ENCODE measurements around the gene PRDM15.
"Not testable (repeated sequence)": the region's sequence is repeated elsewhere in the genome, so short reads cannot be mapped to it uniquely, and the experiment has no call there.

The PRDM15 gene

DNA sequence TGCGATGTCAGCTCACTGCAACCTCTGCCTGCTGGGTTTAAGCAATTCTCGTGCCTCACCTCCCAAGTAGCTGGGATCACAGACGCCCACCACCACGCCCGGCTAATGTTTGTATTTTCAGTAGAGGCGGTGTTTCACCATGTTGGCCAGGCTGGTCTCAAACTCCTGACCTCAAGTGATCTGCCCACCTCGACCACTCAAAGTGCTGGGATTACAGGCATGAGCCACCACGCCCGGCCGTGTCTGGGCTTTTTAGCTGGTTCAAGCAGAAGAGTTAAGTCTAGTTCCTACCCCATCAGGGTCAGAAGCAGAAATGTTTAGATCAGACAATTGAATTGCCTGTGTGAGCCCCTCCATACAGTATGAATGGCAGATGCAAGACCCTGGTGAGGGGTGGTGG is 84.5 kb downstream of the PRDM15 start:
- 95% methylated on average over 10 of the region's 10 CpGs for WGBS
- no peak overlapping the region for H3K23ac ChIP-seq (ENCODE audit: low read length in 2 of 2)

DNA sequence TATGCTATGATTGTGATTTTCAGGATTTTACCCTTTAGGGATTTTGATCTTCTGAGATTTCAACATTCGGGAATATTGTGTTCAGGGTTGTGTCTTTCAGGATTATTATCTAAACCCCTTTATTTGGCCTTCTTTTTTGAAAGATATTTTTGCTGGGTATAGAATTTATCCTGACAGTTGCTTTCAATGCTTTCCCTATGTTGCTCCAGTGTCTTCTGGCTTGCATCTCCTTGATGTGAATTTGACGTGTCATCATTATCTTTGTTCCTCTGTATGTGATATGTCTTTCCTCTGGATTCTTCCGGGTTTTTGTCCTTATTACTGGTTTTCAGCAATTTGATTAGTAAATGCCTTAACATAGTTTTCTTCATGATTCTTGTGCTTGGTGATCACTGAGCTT is 86.4 kb downstream of the PRDM15 start:
- no peak overlapping the region for H3K9ac ChIP-seq (ENCODE audit: low read length)
- H3K9me3 ChIP-seq (ENCODE audit: control insufficient read depth, low read length), result peaks cover 14% of the 10 kb centered on the region
- H3K27ac ChIP-seq (ENCODE audit: low read length, poor library complexity, severe bottlenecking), result no peak overlapping the region
- no peak overlapping the region for H3K18ac ChIP-seq (ENCODE audit: low read depth in 1 of 2, low read length in 2 of 2)
- H2BK12ac ChIP-seq (ENCODE audit: low read length in 2 of 2), result no peak overlapping the region
- no peaks in the 10 kb centered on the region for H3K4me1 ChIP-seq (ENCODE audit: control insufficient read depth, insufficient read depth, low read depth, low read length)
- peaks cover 0 to 7% of the 10 kb centered on the region in 2 experiments for H3K36me3 ChIP-seq (ENCODE audit: control insufficient read depth in 1 of 2, insufficient read depth in 2 of 2, low read depth in 1 of 2, low read length in 2 of 2)
- H3K14ac ChIP-seq (ENCODE audit: low read length in 2 of 2), result no peak overlapping the region
- H2BK5ac ChIP-seq (ENCODE audit: low read depth, low read length, poor library complexity, severe bottlenecking), result no peak overlapping the region
- H3K4me3 ChIP-seq (ENCODE audit: insufficient read depth in 1 of 2, low read depth in 1 of 2, low read length in 2 of 2), result no peak overlapping the region
- no peak overlapping the region for H2BK120ac ChIP-seq (ENCODE audit: low read depth, low read length)
- H2AFZ ChIP-seq (ENCODE audit: low read depth, low read length), result no peak overlapping the region
- H3K79me1 ChIP-seq (replicated peaks; ENCODE audit: low read length, poor library complexity, severe bottlenecking), result no peaks in the 10 kb centered on the region
- WGBS, result 95% methylated on average over 2 of the region's 3 CpGs
- H3K4me2 ChIP-seq (ENCODE audit: low read length, poor library complexity, severe bottlenecking), result no peak overlapping the region
- H3K23ac ChIP-seq (ENCODE audit: low read length in 2 of 2), result no peak overlapping the region
- no peak for DNase-seq
- no peak overlapping the region for H4K91ac ChIP-seq (ENCODE audit: low read length)
- peaks cover 4 to 18% of the 10 kb centered on the region in 2 experiments for H3K27me3 ChIP-seq (ENCODE audit: control insufficient read depth in 1 of 2, insufficient read depth in 1 of 2, low read length in 2 of 2)
- H2AK5ac ChIP-seq (ENCODE audit: low read length, severe bottlenecking), result no peak overlapping the region
- H3K4ac ChIP-seq (ENCODE audit: low read depth in 1 of 2, low read length in 2 of 2), result no peak overlapping the region
- no peak overlapping the region for H2BK15ac ChIP-seq (ENCODE audit: low read depth, poor library complexity, severe bottlenecking)
- no peak overlapping the region for H4K8ac ChIP-seq (ENCODE audit: low read length)

More for the DNA sequence above, 84.5 kb downstream of the PRDM15 start:
- peaks cover 14% of the 10 kb centered on the region for H3K9me3 ChIP-seq (ENCODE audit: control insufficient read depth, low read length)
- no peak overlapping the region for H2AK5ac ChIP-seq (ENCODE audit: low read length, severe bottlenecking)
- H3K79me1 ChIP-seq (replicated peaks; ENCODE audit: low read length, poor library complexity, severe bottlenecking), result no peaks in the 10 kb centered on the region
- H2BK120ac ChIP-seq (ENCODE audit: low read depth, low read length), result no peak overlapping the region
- no peaks in the 10 kb centered on the region for H3K4me1 ChIP-seq (ENCODE audit: control insufficient read depth, insufficient read depth, low read depth, low read length)
- no peak overlapping the region for H3K27ac ChIP-seq (ENCODE audit: low read length, poor library complexity, severe bottlenecking)
- H3K9ac ChIP-seq (ENCODE audit: low read length), result no peak overlapping the region
- H3K18ac ChIP-seq (ENCODE audit: low read depth in 1 of 2, low read length in 2 of 2), result no peak overlapping the region
- H4K8ac ChIP-seq (ENCODE audit: low read length), result no peak overlapping the region
- H3K4ac ChIP-seq (ENCODE audit: low read depth in 1 of 2, low read length in 2 of 2), result no peak overlapping the region
- no peak overlapping the region for H3K14ac ChIP-seq (ENCODE audit: low read length in 2 of 2)
- H2BK15ac ChIP-seq (ENCODE audit: low read depth, poor library complexity, severe bottlenecking), result no peak overlapping the region
- no peak overlapping the region for H2AFZ ChIP-seq (ENCODE audit: low read depth, low read length)
- peaks cover 16 to 18% of the 10 kb centered on the region in 2 experiments for H3K36me3 ChIP-seq (ENCODE audit: control insufficient read depth in 1 of 2, insufficient read depth in 2 of 2, low read depth in 1 of 2, low read length in 2 of 2)
- no peak overlapping the region for H3K4me3 ChIP-seq (ENCODE audit: insufficient read depth in 1 of 2, low read depth in 1 of 2, low read length in 2 of 2)
- H3K4me2 ChIP-seq (ENCODE audit: low read length, poor library complexity, severe bottlenecking), result no peak overlapping the region
- no peak overlapping the region for H2BK5ac ChIP-seq (ENCODE audit: low read depth, low read length, poor library complexity, severe bottlenecking)
- H4K91ac ChIP-seq (ENCODE audit: low read length), result no peak overlapping the region
- no peak overlapping the region for H2BK12ac ChIP-seq (ENCODE audit: low read length in 2 of 2)
- DNase-seq, result no peak
- peaks cover under 1 to 7% of the 10 kb centered on the region in 2 experiments for H3K27me3 ChIP-seq (ENCODE audit: control insufficient read depth in 1 of 2, insufficient read depth in 1 of 2, low read length in 2 of 2)

DNA sequence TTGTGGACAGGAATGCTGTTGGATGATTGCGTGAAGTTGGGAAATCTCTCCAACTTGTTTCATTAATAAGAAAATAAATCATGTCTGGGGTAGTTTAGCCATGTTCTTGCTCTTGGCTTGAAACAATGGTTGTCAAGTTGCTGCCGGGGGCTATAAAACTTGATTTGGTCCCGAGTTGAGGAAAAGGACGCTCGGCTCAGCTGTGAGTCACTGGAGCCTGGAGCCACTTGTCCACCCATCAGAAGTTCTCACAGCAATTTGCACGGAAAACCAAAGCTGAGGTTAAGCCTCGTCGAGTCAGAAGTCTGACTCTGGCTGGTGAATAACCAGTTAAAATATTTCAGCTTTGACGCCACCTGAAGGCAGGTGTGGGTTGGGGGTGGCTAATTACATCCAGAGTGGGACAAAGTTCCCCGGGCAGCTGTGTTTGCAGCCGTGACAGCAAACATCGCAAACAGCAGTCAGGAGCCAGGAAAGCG is 92.6 kb downstream of the PRDM15 start:
- H2BK120ac ChIP-seq (ENCODE audit: low read depth, low read length), result no peak overlapping the region
- H2AK5ac ChIP-seq (ENCODE audit: low read length, severe bottlenecking), result no peak overlapping the region
- no peak overlapping the region for H3K4ac ChIP-seq (ENCODE audit: low read depth in 1 of 2, low read length in 2 of 2)
- H2BK15ac ChIP-seq (ENCODE audit: low read depth, poor library complexity, severe bottlenecking), result no peak overlapping the region
- no peak overlapping the region for H4K91ac ChIP-seq (ENCODE audit: low read length)
- no peak overlapping the region for H3K23ac ChIP-seq (ENCODE audit: low read length in 2 of 2)
- no peak overlapping the region for H3K4me3 ChIP-seq (ENCODE audit: insufficient read depth in 1 of 2, low read depth in 1 of 2, low read length in 2 of 2)
- DNase-seq, result no peak
- H3K9me3 ChIP-seq (ENCODE audit: control insufficient read depth, low read length), result no peaks in the 10 kb centered on the region
- H3K4me1 ChIP-seq (ENCODE audit: control insufficient read depth, insufficient read depth, low read depth, low read length), result peaks cover 3% of the 10 kb centered on the region
- H3K79me1 ChIP-seq (replicated peaks; ENCODE audit: low read length, poor library complexity, severe bottlenecking), result no peaks in the 10 kb centered on the region
- H3K18ac ChIP-seq (ENCODE audit: low read depth in 1 of 2, low read length in 2 of 2), result no peak overlapping the region
- WGBS, result 59% methylated on average over 13 of the region's 13 CpGs
- H3K36me3 ChIP-seq (ENCODE audit: control insufficient read depth in 1 of 2, insufficient read depth in 2 of 2, low read depth in 1 of 2, low read length in 2 of 2), result no peaks in the 10 kb centered on the region
- H3K4me2 ChIP-seq (ENCODE audit: low read length, poor library complexity, severe bottlenecking), result no peak overlapping the region
- no peak overlapping the region for H2AFZ ChIP-seq (ENCODE audit: low read depth, low read length)
- H2BK12ac ChIP-seq (ENCODE audit: low read length in 2 of 2), result no peak overlapping the region
- no peak overlapping the region for H3K14ac ChIP-seq (ENCODE audit: low read length in 2 of 2)
- no peak overlapping the region for H2BK5ac ChIP-seq (ENCODE audit: low read depth, low read length, poor library complexity, severe bottlenecking)
- H4K8ac ChIP-seq (ENCODE audit: low read length), result no peak overlapping the region
- no peak overlapping the region for H3K27ac ChIP-seq (ENCODE audit: low read length, poor library complexity, severe bottlenecking)
- H3K9ac ChIP-seq (ENCODE audit: low read length), result no peak overlapping the region
- H3K27me3 ChIP-seq (ENCODE audit: control insufficient read depth in 1 of 2, insufficient read depth in 1 of 2, low read length in 2 of 2), result peaks cover 11 to 37% of the 10 kb centered on the region in 2 experiments

DNA sequence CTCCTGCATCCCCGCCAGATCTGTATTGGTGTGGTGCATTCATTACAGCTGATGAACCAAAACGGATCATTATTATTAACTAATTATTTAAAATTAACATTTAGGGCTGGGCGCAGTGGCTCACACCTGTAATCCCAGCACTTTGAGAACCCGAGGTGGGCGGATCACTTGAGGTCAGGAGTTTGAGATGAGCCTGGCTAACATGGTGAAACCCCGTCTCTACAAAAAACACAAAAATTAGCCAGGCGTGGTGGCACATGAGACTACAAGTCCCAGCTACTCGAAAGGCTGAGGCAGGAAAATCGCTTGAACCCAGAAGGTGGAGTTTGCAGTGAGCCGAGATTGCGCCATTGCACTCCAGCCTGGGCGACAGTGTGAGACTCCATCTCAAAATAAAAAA is 93.9 kb downstream of the PRDM15 start:
- H2AK5ac ChIP-seq (ENCODE audit: low read length, severe bottlenecking); H2BK120ac ChIP-seq (ENCODE audit: low read depth, low read length); H3K14ac ChIP-seq (ENCODE audit: low read length in 2 of 2); H3K79me1 ChIP-seq (replicated peaks; ENCODE audit: low read length, poor library complexity, severe bottlenecking); H3K18ac ChIP-seq (ENCODE audit: low read depth in 1 of 2, low read length in 2 of 2); H3K36me3 ChIP-seq (ENCODE audit: control insufficient read depth in 1 of 2, insufficient read depth in 2 of 2, low read depth in 1 of 2, low read length in 2 of 2); H2BK15ac ChIP-seq (ENCODE audit: low read depth, poor library complexity, severe bottlenecking); H3K27ac ChIP-seq (ENCODE audit: low read length, poor library complexity, severe bottlenecking); H4K8ac ChIP-seq (ENCODE audit: low read length); H3K9ac ChIP-seq (ENCODE audit: low read length); H3K23ac ChIP-seq (ENCODE audit: low read length in 2 of 2); H3K4ac ChIP-seq (ENCODE audit: low read depth in 1 of 2, low read length in 2 of 2); H2BK12ac ChIP-seq (ENCODE audit: low read length in 2 of 2); H2AFZ ChIP-seq (ENCODE audit: low read depth, low read length); H3K4me2 ChIP-seq (ENCODE audit: low read length, poor library complexity, severe bottlenecking); H4K91ac ChIP-seq (ENCODE audit: low read length); H3K4me1 ChIP-seq (ENCODE audit: control insufficient read depth, insufficient read depth, low read depth, low read length); H3K4me3 ChIP-seq (ENCODE audit: insufficient read depth in 1 of 2, low read depth in 1 of 2, low read length in 2 of 2); H2BK5ac ChIP-seq (ENCODE audit: low read depth, low read length, poor library complexity, severe bottlenecking); H3K9me3 ChIP-seq (ENCODE audit: control insufficient read depth, low read length); DNase-seq: not testable (repeated sequence)
- peaks cover 13 to 49% of the 10 kb centered on the region in 2 experiments for H3K27me3 ChIP-seq (ENCODE audit: control insufficient read depth in 1 of 2, insufficient read depth in 1 of 2, low read length in 2 of 2)
- WGBS, result 90% methylated on average over 5 of the region's 12 CpGs

Data from mesenchymal stem cell (in vitro differentiated cells and primary cell).